CD4-positive, alpha-beta T cell treated with Interleukin-4 for 1 hour (primary cell): Measurements from ENCODE around the gene COL4A2.
"Not testable (repeated sequence)": the region's sequence is repeated elsewhere in the genome, so short reads cannot be mapped to it uniquely, and the experiment has no call there.

ENCODE experiments used
- DNase-seq, 2 donors: peaks; one replicate each; pipeline ENCODE4 v3.0.0-alpha.2; 2020 to 2022

Gene COL4A2

GRCh38 chr13:110483386-110483968 is 176.4 kb downstream of the COL4A2 start:
- DNase-seq = no peak

GRCh38 chr13:110484290-110485048 is 177.4 kb downstream of the COL4A2 start:
- no peak for DNase-seq

- DNase-seq = no peak
Measured at GRCh38 chr13:110485604-110486003, 178.5 kb downstream of the COL4A2 start.

GRCh38 chr13:110486061-110486715 is 179.1 kb downstream of the COL4A2 start:
- no peak for DNase-seq

- not testable (repeated sequence) for DNase-seq
Measured at GRCh38 chr13:110486880-110487279, 179.8 kb downstream of the COL4A2 start.

- DNase-seq = no peak
Measured at GRCh38 chr13:110490009-110490770, 183.1 kb downstream of the COL4A2 start.

GRCh38 chr13:110491869-110492678 is 185.0 kb downstream of the COL4A2 start:
- DNase-seq = no peak

GRCh38 chr13:110492679-110493593 is 185.9 kb downstream of the COL4A2 start:
- no peak for DNase-seq

GRCh38 chr13:110493613-110494012 is 186.5 kb downstream of the COL4A2 start:
- DNase-seq = no peak

- DNase-seq = no peak
Measured at GRCh38 chr13:110495376-110495775, 188.3 kb downstream of the COL4A2 start.

- DNase-seq = no peak
Measured at GRCh38 chr13:110495881-110496280, 188.8 kb downstream of the COL4A2 start.

GRCh38 chr13:110496281-110496680 is 189.2 kb downstream of the COL4A2 start:
- no peak for DNase-seq

GRCh38 chr13:110497003-110497402 is 189.9 kb downstream of the COL4A2 start:
- no peak for DNase-seq

- DNase-seq = not testable (repeated sequence)
Measured at GRCh38 chr13:110497896-110498295, 190.8 kb downstream of the COL4A2 start.

- DNase-seq = no peak
Measured at GRCh38 chr13:110498327-110498726, 191.2 kb downstream of the COL4A2 start.

- no peak for DNase-seq
Measured at GRCh38 chr13:110498765-110499164, 191.7 kb downstream of the COL4A2 start.

- DNase-seq = no peak
Measured at GRCh38 chr13:110499621-110500281, 192.7 kb downstream of the COL4A2 start.

GRCh38 chr13:110500341-110500740 is 193.3 kb downstream of the COL4A2 start:
- no peak for DNase-seq

- no peak for DNase-seq
Measured at GRCh38 chr13:110501188-110501587, 194.1 kb downstream of the COL4A2 start.

GRCh38 chr13:110503037-110503901 is 196.2 kb downstream of the COL4A2 start:
- no peak for DNase-seq
